IPS-20b (cell line): ENCODE results near the gene GAS7.

Source experiments
- H3K27ac ChIP-seq: one replicate; pipeline ENCODE4 v1.5.1; 2013; ENCODE audit warnings: low read length
- H3K27me3 ChIP-seq: 2 replicates; pipeline ENCODE4 v1.6.1; 2013; ENCODE audit warnings: mild to moderate bottlenecking, low read length, inconsistent platforms; ENCODE audit not compliant: insufficient read depth
- H3K36me3 ChIP-seq: 2 replicates; pipeline ENCODE4 v1.6.1; 2013; ENCODE audit warnings: low read depth, mild to moderate bottlenecking, inconsistent platforms, low read length, moderate library complexity; ENCODE audit not compliant: insufficient read depth
- H3K4me1 ChIP-seq: 2 replicates; pipeline ENCODE4 v1.6.1; 2013; ENCODE audit warnings: mild to moderate bottlenecking, control low read depth, inconsistent platforms, low read length, moderate library complexity; ENCODE audit not compliant: insufficient read depth
- H3K4me3 ChIP-seq: 2 replicates; pipeline ENCODE4 v1.5.1; 2013; ENCODE audit warnings: mild to moderate bottlenecking, low read length, inconsistent platforms
- H3K9ac ChIP-seq: 2 replicates; pipeline ENCODE4 v1.6.1; 2013; ENCODE audit warnings: low read depth, mild to moderate bottlenecking, inconsistent platforms, low read length, moderate library complexity
- H3K9me3 ChIP-seq: 2 replicates; pipeline ENCODE4 v1.6.1; 2013; ENCODE audit warnings: mild to moderate bottlenecking, low read depth, low read length, inconsistent platforms; ENCODE audit not compliant: insufficient read depth

The GAS7 gene

DNA sequence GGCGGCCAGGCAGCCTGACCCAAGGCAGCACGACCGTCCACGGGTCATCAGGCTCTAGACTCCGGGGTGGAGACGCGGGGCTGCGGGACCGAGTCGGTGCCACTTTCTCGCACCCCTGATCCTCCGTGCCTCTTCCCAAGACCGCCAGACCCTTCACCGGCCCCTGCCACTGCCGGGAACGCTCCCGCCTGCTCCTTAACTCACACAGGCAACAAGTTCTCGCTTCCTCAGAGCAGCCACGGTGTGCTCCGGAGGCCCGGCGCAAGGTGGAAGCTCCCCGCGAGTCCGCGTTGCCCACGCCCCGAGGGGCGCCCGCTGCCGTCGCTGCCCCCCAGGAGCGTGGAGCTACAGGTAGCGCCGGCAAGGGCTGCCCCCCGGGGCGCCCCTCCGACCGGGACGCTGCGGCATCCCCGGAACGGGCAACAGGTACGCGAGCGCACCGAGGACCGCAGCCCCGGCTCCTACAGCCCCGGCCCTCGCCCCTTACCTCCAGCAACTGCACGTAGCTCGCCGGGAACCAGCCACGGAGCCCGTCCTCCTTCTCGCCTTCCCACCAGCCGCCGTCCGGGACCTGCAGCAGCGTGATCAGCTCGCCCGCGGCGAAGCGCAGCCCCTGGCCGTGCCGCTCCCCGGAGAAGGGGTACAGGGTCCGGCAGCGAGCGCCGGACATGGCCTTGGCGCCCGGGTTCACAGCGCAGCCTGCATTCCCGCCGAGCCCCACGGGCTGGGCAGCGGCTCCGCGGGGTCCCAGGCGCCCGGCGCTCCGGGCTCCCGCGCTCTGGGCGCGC lies 491 bp downstream of the GAS7 start:
- Histone ChIP-seq H3K4me1 (no peaks in the 10 kb centered on the region), H3K4me3 (peak overlapping the region; percentile 73; the same call in 1 of the 2 replicates), H3K9me3 (peaks cover 9% of the 10 kb centered on the region; the same call in 1 of the 2 replicates), H3K27me3 (peaks cover 59% of the 10 kb centered on the region), H3K9ac (no peak overlapping the region), H3K36me3 (no peaks in the 10 kb centered on the region), H3K27ac (no peak overlapping the region)

DNA sequence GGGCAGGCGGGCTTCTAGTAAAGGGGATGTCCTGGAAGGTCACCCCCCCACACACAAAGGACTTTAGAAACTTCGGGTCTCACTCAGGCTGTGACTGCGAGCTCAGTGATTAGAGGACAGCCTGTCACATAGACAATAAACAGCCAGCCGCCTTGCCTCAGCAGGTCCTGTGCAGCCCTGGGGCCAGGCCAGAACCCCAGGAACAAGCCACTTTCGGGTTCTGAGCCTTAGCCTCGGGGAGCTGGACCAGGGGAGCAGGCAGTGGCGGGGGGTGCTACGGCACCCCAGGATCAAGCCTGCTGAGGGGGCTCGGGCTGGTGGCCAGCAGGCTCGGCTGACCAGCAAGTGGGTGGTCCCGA lies 1.1 kb downstream of the GAS7 start:
- Histone ChIP-seq H3K9me3 (peaks cover 9% of the 10 kb centered on the region; the same call in 1 of the 2 replicates), H3K27ac (no peak overlapping the region), H3K4me3 (peak overlapping the region; percentile 73; the same call in 1 of the 2 replicates), H3K9ac (no peak overlapping the region), H3K4me1 (no peaks in the 10 kb centered on the region), H3K36me3 (no peaks in the 10 kb centered on the region), H3K27me3 (peaks cover 59% of the 10 kb centered on the region)

DNA sequence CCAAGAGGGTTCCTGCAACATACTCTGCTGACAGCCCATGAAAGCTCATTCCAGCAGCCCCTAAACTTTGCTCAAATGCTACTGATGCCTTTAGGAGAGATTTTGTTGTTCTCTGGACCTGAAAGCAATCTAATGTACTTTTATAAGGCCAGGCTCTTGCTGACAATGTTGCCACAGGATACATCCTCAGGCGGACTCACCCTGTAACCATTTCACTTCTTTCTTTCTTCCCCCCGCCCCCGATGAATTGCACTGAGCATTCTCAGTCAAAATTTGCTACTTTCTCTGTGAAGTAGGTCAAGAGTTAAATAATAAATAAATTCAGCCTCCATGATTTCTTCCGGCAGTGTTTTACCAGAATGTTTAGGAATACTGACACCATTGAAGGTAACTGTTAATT lies 1.5 kb downstream of the GAS7 start:
- Histone ChIP-seq H3K27ac (no peak overlapping the region), H3K36me3 (no peaks in the 10 kb centered on the region), H3K27me3 (peaks cover 59% of the 10 kb centered on the region), H3K9me3 (peaks cover 9% of the 10 kb centered on the region; the same call in 1 of the 2 replicates), H3K4me3 (0 out of 2 replicates have a peak overlapping the region, but pooled peaks have one; percentile 73), H3K4me1 (no peaks in the 10 kb centered on the region), H3K9ac (no peak overlapping the region)

DNA sequence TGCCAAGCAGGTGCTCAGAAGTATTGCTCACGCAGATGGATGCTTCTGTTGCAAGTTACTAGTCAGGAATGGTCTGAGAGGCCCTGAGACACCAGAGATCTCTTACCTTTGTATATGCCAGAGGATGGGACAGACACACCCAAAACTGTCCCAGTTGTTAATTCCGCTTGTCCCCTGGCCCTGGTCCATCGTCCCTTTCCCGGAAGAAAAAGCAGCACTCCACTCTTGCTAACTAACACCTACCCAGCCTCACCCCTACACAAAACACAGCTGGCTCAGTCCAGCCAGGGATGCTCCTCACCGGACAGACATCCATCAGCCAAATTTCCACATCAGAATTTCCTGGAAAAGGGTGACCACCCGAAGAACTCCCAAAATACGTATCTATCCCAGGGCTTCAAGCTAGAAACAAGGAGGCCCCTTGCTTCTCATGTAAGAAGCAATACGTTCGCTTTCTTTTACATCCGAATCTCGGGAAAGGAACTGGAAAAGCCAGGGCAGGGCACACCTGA lies 2.0 kb downstream of the GAS7 start:
- no peaks in the 10 kb centered on the region for H3K36me3 ChIP-seq
- no peak overlapping the region for H3K4me3 ChIP-seq
- H3K9ac ChIP-seq: no peak overlapping the region
- H3K4me1 ChIP-seq: no peaks in the 10 kb centered on the region
- H3K27me3 ChIP-seq: peaks cover 59% of the 10 kb centered on the region
- no peak overlapping the region for H3K27ac ChIP-seq
- H3K9me3 ChIP-seq: peaks cover 9% of the 10 kb centered on the region; the same call in 1 of the 2 replicates

DNA sequence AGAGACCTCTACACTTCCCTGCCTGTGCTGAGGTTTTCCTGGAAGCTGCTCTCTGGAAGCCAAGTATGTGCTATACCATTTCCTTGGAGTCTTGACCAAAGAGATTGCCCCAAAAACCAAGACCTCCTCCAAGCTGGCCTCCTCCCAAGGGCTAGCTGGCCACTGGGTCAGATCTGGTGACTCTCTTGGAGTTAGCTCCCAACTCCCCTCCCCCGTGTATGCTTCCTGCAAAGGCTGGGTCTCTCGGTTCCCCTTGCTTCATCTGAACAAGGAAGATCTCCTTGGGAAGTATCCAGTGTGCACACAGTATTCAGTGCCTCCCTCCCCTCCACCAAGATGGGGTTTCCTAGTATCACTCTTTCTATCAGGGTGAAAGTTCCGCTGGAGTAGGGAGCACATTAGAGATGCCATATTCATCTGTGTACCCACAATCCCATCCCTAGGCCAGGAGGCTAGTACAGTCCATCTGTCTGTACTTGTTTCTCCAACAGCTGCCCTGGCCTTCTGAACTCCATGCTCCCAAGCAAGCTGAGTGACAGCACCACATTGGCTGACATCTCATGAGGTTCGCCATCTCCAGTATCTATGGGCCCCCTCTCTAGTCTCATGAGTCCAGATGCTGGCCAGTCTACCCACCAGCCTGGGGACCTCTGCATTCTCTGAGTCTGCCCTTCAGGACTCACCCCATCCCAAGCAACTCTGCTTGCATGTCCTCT lies 3.2 kb downstream of the GAS7 start:
- Histone ChIP-seq H3K27me3 (peaks cover 51% of the 10 kb centered on the region), H3K36me3 (no peaks in the 10 kb centered on the region), H3K4me1 (no peaks in the 10 kb centered on the region), H3K27ac (no peak overlapping the region), H3K9me3 (peaks cover 9% of the 10 kb centered on the region; the same call in 1 of the 2 replicates), H3K9ac (no peak overlapping the region), H3K4me3 (no peak overlapping the region)

DNA sequence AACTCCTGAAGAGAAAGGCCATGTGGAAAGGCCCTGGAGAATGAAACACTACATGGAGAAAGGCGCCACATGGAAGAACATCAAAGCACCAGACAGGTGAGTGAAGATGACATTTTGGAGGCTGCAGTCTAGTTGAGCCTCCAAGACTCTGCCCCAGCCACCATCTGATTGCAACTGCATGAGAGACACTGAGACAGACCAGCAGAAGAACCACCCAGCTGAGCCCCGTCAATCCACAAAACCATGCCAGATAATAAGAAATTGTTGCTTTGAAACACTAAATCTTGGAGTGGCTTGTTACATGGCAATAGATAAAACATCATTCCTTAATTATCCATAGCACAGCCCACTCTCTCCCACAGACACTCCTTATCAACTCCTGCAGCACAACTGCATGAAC lies 4.8 kb downstream of the GAS7 start:
- Histone ChIP-seq H3K27ac (no peak overlapping the region), H3K36me3 (no peaks in the 10 kb centered on the region), H3K4me3 (no peak overlapping the region), H3K9me3 (peaks cover 9% of the 10 kb centered on the region; the same call in 1 of the 2 replicates), H3K9ac (no peak overlapping the region), H3K4me1 (no peaks in the 10 kb centered on the region; the same call in 1 of the 2 replicates), H3K27me3 (peaks cover 36% of the 10 kb centered on the region)

DNA sequence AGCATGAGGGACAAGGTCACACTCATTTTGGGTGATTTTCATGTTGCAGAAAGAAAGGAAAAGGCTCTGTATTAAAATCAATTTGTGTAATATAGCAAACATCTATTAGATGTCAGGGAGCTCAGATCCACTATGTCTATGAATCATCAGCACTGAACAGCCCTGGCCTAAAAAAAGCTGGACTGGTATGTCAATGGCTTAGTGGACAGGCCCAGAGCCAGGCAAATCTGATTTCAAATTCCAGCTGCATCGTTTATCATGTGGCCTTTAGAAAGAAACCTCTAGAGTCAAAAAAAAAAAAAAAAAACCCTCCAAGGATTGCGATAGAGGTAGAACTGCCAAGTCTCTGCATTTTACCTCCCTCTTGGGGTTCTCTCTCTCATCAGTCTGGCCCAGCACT lies 5.4 kb downstream of the GAS7 start:
- H3K9ac ChIP-seq: no peak overlapping the region
- H3K9me3 ChIP-seq: peaks cover 9% of the 10 kb centered on the region; the same call in 1 of the 2 replicates
- no peak overlapping the region for H3K27ac ChIP-seq
- no peaks in the 10 kb centered on the region for H3K36me3 ChIP-seq
- peaks cover 32% of the 10 kb centered on the region for H3K27me3 ChIP-seq
- no peak overlapping the region for H3K4me3 ChIP-seq
- no peaks in the 10 kb centered on the region; the same call in 1 of the 2 replicates for H3K4me1 ChIP-seq

DNA sequence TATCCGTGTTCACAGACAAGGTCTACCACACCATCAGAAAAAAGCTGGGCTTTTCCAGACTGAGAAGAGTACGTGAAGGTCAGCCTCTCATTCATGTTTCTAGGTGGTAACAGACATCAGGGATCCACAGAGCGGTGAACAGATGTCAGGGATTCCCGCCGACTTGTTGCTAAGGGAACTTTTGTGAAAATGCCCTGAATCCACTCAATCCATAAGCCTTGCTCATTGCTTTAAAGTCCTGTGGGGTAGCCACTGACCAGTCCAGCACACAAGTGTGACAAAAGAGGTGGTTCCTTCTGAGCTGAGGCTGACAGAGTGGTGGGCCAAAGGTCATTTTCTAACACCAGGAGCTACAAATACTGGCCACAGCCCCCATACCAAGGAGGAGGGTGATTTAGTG lies 5.9 kb downstream of the GAS7 start:
- Histone ChIP-seq H3K9me3 (peaks cover 9% of the 10 kb centered on the region; the same call in 1 of the 2 replicates), H3K27ac (no peak overlapping the region), H3K4me1 (no peaks in the 10 kb centered on the region; the same call in 1 of the 2 replicates), H3K27me3 (peaks cover 27% of the 10 kb centered on the region), H3K4me3 (no peak overlapping the region), H3K9ac (no peak overlapping the region), H3K36me3 (no peaks in the 10 kb centered on the region)

DNA sequence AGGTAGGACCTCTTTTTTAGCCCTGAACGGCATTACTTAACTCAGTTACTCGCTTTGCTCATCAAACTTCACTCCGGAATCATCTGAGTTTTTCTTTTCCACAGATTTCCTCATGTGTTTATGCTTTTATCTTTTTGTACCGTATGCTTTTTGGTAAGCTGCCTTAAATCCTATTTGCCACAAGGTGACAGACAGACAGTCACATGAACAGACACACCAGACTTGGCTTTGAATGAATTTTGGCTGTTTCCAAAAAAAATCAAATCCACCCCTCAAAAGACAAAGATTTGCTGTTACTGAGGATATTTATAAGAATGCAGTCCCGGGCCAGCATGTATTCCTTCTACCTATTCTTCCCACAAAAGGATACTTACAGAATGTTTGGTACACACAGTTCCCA lies 10.9 kb downstream of the GAS7 start:
- Histone ChIP-seq H3K4me1 (peaks cover 5% of the 10 kb centered on the region), H3K4me3 (no peak overlapping the region), H3K36me3 (no peaks in the 10 kb centered on the region), H3K9me3 (no peaks in the 10 kb centered on the region), H3K27me3 (no peaks in the 10 kb centered on the region), H3K9ac (no peak overlapping the region), H3K27ac (no peak overlapping the region)

DNA sequence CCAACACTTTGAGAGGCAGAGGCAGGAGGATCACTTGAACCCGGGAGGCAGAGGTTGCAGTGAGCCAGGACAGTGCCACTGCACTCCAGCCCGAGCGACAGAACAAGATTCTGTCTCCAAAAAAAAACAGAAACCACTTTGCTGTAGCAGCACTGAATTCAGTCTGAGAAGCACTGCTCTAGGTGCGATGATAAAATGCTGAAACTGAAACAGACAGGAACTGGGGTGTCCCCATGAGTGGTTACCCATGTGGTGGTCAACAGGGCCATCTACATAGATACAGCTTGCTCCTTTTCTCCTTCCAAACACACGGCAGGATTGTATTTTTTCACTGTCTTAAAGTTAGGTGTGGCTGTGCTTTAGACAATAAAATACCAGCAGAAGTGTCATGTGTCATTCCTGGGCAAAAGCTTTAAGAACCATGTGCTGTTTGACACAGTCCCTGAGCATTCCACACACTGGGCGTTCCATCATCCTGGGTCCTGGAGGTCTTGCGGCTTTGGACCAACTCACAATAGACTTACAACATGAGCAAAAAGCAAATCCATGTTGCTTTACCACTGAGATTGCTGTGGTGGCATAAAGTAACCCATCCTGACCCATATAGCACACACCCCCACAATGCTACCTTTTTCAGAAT lies 11.5 kb downstream of the GAS7 start:
- Histone ChIP-seq H3K4me3 (no peak overlapping the region), H3K27me3 (no peaks in the 10 kb centered on the region), H3K9ac (no peak overlapping the region), H3K4me1 (peaks cover 5% of the 10 kb centered on the region), H3K36me3 (no peaks in the 10 kb centered on the region), H3K27ac (no peak overlapping the region), H3K9me3 (no peaks in the 10 kb centered on the region)
